SU-DHL-6 (cell line): ENCODE data around the gene GEMIN5.

Experiments
- H2AFZ ChIP-seq: fragments of 200-600 bp; sonication (generic); 2 replicates; pipeline ENCODE4 v1.6.1; 2014; ENCODE audit warnings: low read depth, mild to moderate bottlenecking, moderate library complexity, mixed read lengths, antibody characterized with exemption, low read length; ENCODE audit not compliant: severe bottlenecking
- H3F3A ChIP-seq: fragments of 200-600 bp; shearing (Covaris generic); 2 replicates; pipeline ENCODE4 v1.6.0; 2016; ENCODE audit warnings: antibody characterized with exemption, mild to moderate bottlenecking; ENCODE audit not compliant: insufficient read depth
- H3K27ac ChIP-seq: fragments of 200-600 bp; sonication (generic); 2 replicates; pipeline ENCODE4 v1.5.1; 2016; ENCODE audit warnings: low read depth, mild to moderate bottlenecking, low read length, moderate library complexity, mixed read lengths
- H3K27me3 ChIP-seq: fragments of 200-600 bp; sonication (generic), shearing (Covaris generic); 2 replicates; pipeline ENCODE4 v1.6.0; 2014; ENCODE audit warnings: mild to moderate bottlenecking, low read length
- H3K36me3 ChIP-seq: fragments of 200-600 bp; sonication (generic); 2 replicates; pipeline ENCODE4 v1.6.1; 2014; ENCODE audit warnings: mild to moderate bottlenecking, low read length, mixed read lengths
- H3K4me2 ChIP-seq: fragments of 300-600, 200-600 bp; shearing (Covaris generic), sonication (generic); 2 replicates; pipeline ENCODE4 v1.6.0; 2014; ENCODE audit warnings: low read length, low read depth, mild to moderate bottlenecking; ENCODE audit not compliant: poor library complexity, severe bottlenecking
- H3K4me3 ChIP-seq: fragments of 200-600 bp; sonication (generic); 2 replicates; pipeline ENCODE4 v1.5.1; 2014; ENCODE audit warnings: antibody characterized with exemption, low read length, mild to moderate bottlenecking, mixed read lengths; ENCODE audit not compliant: insufficient read depth, poor library complexity, severe bottlenecking
- H3K79me2 ChIP-seq: fragments of 200-600 bp; sonication (generic); 2 replicates; pipeline ENCODE4 v1.6.1; 2014; ENCODE audit warnings: mild to moderate bottlenecking, low read length, moderate library complexity; ENCODE audit not compliant: insufficient read depth
- H3K9ac ChIP-seq: fragments of 200-600 bp; sonication (generic); 2 replicates; pipeline ENCODE4 v1.7.0; 2014; ENCODE audit warnings: mild to moderate bottlenecking, low read length
- H3K9me2 ChIP-seq: fragments of 200-600 bp; sonication (generic); replicated peaks from 2 replicates; pipeline ENCODE4 v1.6.1; 2014; ENCODE audit warnings: low read length; ENCODE audit not compliant: insufficient read depth
- H3K9me3 ChIP-seq: fragments of 200-600 bp; sonication (generic); 2 replicates; pipeline ENCODE4 v1.6.1; 2014; ENCODE audit warnings: low read length, mixed read lengths; ENCODE audit not compliant: insufficient read depth
- H4K20me1 ChIP-seq: fragments of 200-600 bp; sonication (generic); 2 replicates; pipeline ENCODE4 v1.6.1; 2014; ENCODE audit warnings: low read depth, mild to moderate bottlenecking, antibody characterized with exemption, low read length, moderate library complexity, mixed read lengths
- CTCF ChIP-seq: fragments of 200-600 bp; sonication (generic); IDR thresholded peaks from one replicate; pipeline ENCODE4 v1.5.1; 2017; ENCODE audit warnings: antibody characterized with exemption, mild to moderate bottlenecking, low read length, moderate library complexity; ENCODE audit not compliant: insufficient read depth, poor library complexity, severe bottlenecking
- EZH2phosphoT487 ChIP-seq: fragments of 200-600 bp; sonication (generic), shearing (Covaris generic); conservative IDR thresholded peaks from 2 replicates; pipeline ENCODE4 v1.6.1; 2018; ENCODE audit warnings: mild to moderate bottlenecking, antibody characterized with exemption, low read length, moderate library complexity, mixed read lengths

Gene GEMIN5

DNA sequence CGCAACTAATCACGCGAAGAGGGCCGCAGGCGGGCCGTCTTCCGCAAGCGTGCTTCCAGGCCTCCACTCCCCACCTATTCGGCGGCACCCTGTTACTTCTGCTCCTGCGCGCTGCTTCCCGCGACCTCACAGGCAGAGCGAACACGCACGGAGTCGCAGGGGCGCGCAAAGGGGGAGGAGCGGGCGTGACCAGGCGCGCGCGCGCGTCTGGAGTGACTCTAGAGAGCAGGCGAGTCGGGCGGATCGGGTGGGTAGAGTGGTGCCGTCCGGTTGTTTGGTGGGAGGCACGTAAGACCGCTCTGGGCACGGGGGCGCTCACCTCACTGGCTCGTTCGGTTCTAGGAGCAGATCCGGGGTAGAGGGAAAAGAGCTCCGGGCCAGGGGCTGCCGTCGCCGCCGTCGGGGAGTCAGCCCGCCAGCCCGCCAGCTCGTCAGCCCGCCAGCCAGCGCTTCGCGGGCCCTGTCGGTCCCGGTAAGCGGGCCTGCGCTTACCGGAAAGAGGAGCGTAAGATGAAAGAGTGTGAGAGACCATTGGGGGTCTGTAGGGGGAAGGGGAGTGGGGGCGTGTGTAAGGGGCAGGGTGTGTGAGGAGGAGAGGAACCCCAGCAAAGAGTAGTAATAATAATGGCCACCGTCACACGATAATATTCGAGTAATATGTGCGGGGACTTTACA, 79.6 kb downstream of the GEMIN5 start, which contains the start of gene CNOT8:
CNOT8 (plus strand) TSS at position 331 of the 675 bp plus-strand sequence. CDS start 4,652 bp downstream, outside the sequence.
- Histone ChIP-seq H3F3A (peaks cover 10% of the 10 kb centered on the region; the same call in 1 of the 2 replicates), H4K20me1 (peaks cover 22% of the 10 kb centered on the region), H3K27me3 (no peaks in the 10 kb centered on the region), H2AFZ (peak within 1 kb of the TSS; percentile 87), H3K27ac (peak within 1 kb of the TSS; percentile 87), H3K9me3 (no peaks in the 10 kb centered on the region), H3K36me3 (peaks cover 4% of the 10 kb centered on the region; the same call in 1 of the 2 replicates), H3K4me2 (peak within 1 kb of the TSS; percentile 84), H3K9me2 (no peaks in the 10 kb centered on the region), H3K9ac (peak within 1 kb of the TSS; percentile 74), H3K79me2 (peaks cover 49% of the 10 kb centered on the region), H3K4me3 (peak within 1 kb of the TSS; percentile 99)
- TF ChIP-seq EZH2phosphoT487 = no peak
- no peak for TF ChIP-seq CTCF

DNA sequence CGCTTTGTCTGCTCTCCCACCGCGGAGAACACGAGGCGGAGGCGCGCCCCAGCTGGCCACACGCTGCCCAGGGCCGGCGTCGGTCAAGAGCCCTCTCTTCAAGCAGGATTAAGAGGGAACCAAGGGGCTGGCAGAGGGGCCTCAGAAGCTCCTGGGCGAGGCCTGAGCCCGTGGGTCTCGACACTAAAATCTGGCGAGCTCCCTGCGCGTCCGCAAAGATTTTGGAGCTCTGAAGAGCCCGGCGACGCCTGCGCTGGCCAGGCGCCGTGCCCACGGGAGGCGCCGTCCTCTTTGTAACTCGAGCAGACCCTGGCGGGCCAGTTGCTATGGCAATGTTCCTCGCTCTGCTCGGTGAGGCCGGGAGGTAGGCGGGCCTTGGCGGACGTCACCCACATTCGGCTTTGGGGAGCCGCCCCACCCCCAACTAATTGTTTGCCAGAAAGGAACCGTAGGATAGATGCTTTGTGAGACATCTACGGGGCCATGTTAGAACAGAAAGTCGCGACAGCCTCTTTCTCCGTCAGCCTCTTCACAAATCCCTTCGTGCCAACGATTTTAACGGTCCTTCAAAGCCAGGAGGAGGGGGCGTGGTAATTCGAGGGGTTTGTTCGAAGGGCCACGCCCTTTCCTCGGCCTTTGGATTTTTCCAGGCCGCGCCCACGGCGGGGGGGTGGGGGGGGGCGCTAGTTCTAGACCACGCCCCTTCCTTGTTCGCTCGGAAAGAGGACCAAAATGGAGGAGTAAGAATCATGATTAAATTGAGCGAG, 80.3 kb downstream of the GEMIN5 start:
- H3K36me3 ChIP-seq = no peaks in the 10 kb centered on the region
- H3K27ac ChIP-seq = peak overlapping the region; percentile 87
- H3K9me3 ChIP-seq = no peaks in the 10 kb centered on the region
- H3K9me2 ChIP-seq = no peaks in the 10 kb centered on the region
- H3K27me3 ChIP-seq = no peaks in the 10 kb centered on the region
- peaks cover 15% of the 10 kb centered on the region for H4K20me1 ChIP-seq
- H3K4me3 ChIP-seq = peak overlapping the region; percentile 99
- peaks cover 42% of the 10 kb centered on the region for H3K79me2 ChIP-seq
- peak overlapping the region; percentile 87 for H2AFZ ChIP-seq
- peaks cover 10% of the 10 kb centered on the region; the same call in 1 of the 2 replicates for H3F3A ChIP-seq
- peak overlapping the region; percentile 74 for H3K9ac ChIP-seq
- peak overlapping the region; percentile 84 for H3K4me2 ChIP-seq
- TF ChIP-seq EZH2phosphoT487 (no peak), CTCF (no peak)

DNA sequence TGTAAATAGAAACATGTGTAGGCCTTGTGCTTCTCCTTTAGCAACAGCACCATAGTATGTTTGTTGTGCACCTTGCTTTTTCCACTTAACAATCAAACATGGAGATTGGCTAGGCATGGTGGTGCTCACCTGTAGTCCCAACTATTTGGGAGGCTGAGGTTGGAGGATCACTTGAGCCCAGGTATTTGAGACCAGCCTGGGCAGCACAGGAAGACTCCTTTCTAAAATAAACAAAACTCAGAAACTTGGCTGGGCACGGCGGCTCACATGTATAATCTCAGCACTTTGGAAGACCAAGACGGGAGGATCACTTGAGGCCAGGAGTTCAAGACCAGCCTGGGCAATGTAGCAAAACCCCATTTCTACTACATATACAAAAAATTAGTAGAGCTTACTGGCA, 86.7 kb downstream of the GEMIN5 start:
- no peak overlapping the region for H3K9ac ChIP-seq
- H3F3A ChIP-seq = no peaks in the 10 kb centered on the region
- TF ChIP-seq CTCF (no peak), EZH2phosphoT487 (no peak)
- H3K36me3 ChIP-seq = no peaks in the 10 kb centered on the region
- H2AFZ ChIP-seq = no peak overlapping the region
- H3K27ac ChIP-seq = no peak overlapping the region
- H3K4me2 ChIP-seq = no peak overlapping the region
- H3K79me2 ChIP-seq = no peaks in the 10 kb centered on the region
- no peaks in the 10 kb centered on the region for H3K9me2 ChIP-seq
- H4K20me1 ChIP-seq = no peaks in the 10 kb centered on the region
- H3K9me3 ChIP-seq = no peaks in the 10 kb centered on the region
- H3K27me3 ChIP-seq = no peaks in the 10 kb centered on the region
- no peak overlapping the region for H3K4me3 ChIP-seq
